CD4-positive, alpha-beta T cell (primary cell): ENCODE results near the gene ARMCX5. TPM values are rescaled to one million over a fixed set of nuclear protein-coding genes. Genes with fewer than 3 reads are reported as not detected.
A peak's percentile ranks its signal among the peaks of the same experiment; 100 is the strongest.

Experiments used
- ATAC-seq: fragments of 200-7000 bp; cut with Tn5 transposase; one replicate; pipeline ENCODE4 v1.10.0; 2022; ENCODE audit warnings: mild to moderate bottlenecking; ENCODE audit not compliant: poor library complexity
- CTCF ChIA-PET: fragments of 350-600 bp; sonication (Branson Sonifier 250); formaldehyde crosslinking; loops from one replicate; lab custom pipeline; 2021; ENCODE audit warnings: antibody characterized with exemption, inconsistent platforms; lab: Charles Lee
- POLR2A ChIA-PET: fragments of 350-600 bp; sonication (Branson Sonifier 250); formaldehyde crosslinking; loops from one replicate; lab custom pipeline; 2021; ENCODE audit warnings: antibody characterized with exemption, inconsistent platforms; lab: Charles Lee
- DNase-seq, 14 experiments: peaks; one replicate each; pipeline ENCODE4 v3.0.0-alpha.2; 2013 to 2020; ENCODE audit warnings: mixed read lengths in 2 of 14
- H3K27ac ChIP-seq, 2 donors: one replicate each; pipeline versions ENCODE4 v1.5.1 to v1.7.0; 2013; ENCODE audit warnings: low read length in 2 of 2, low read depth in 1 of 2, mild to moderate bottlenecking in 1 of 2
- H3K27me3 ChIP-seq, 2 experiments: 1 replicate in 1 of 2; 2 replicates in 1 of 2; pipeline versions ENCODE4 v1.6.1 to v1.7.0; 2013; ENCODE audit warnings: low read length in 2 of 2, control low read depth in 1 of 2, mild to moderate bottlenecking in 1 of 2, moderate library complexity in 1 of 2; ENCODE audit not compliant: insufficient read depth in 2 of 2, control insufficient read depth in 1 of 2
- H3K36me3 ChIP-seq: one replicate; pipeline ENCODE4 v1.6.1; 2013; ENCODE audit warnings: low read length, control low read depth; ENCODE audit not compliant: insufficient read depth
- H3K4me1 ChIP-seq: one replicate; pipeline ENCODE4 v1.6.1; 2013; ENCODE audit warnings: low read length, control low read depth; ENCODE audit not compliant: insufficient read depth
- H3K4me3 ChIP-seq: one replicate; pipeline ENCODE4 v1.5.1; 2013; ENCODE audit warnings: mild to moderate bottlenecking, low read length, moderate library complexity
- H3K9me3 ChIP-seq, 2 experiments: 1 replicate in 1 of 2; 2 replicates in 1 of 2; pipeline versions ENCODE4 v1.6.1 to v1.7.0; 2013; ENCODE audit warnings: low read length in 2 of 2, mild to moderate bottlenecking in 2 of 2, control low read depth in 1 of 2, moderate library complexity in 1 of 2; ENCODE audit not compliant: control insufficient read depth in 1 of 2, insufficient read depth in 1 of 2
- H3K27ac Mint-ChIP-seq: one replicate; pipeline ENCODE4 v1.8.0; 2020; ENCODE audit warnings: mixed read lengths
- H3K27me3 Mint-ChIP-seq: one replicate; pipeline ENCODE4 v1.8.0; 2021; ENCODE audit warnings: mixed read lengths
- H3K36me3 Mint-ChIP-seq: one replicate; pipeline ENCODE4 v1.8.0; 2021; ENCODE audit warnings: low read depth, mixed read lengths
- H3K4me1 Mint-ChIP-seq: one replicate; pipeline ENCODE4 v1.8.0; 2021; ENCODE audit warnings: low read depth, mixed read lengths
- H3K4me3 Mint-ChIP-seq: one replicate; pipeline ENCODE4 v1.8.0; 2020; ENCODE audit warnings: mild to moderate bottlenecking, mixed read lengths
- H3K9me3 Mint-ChIP-seq: one replicate; pipeline ENCODE4 v1.8.0; 2020; ENCODE audit warnings: mixed read lengths
- CTCF ChIP-seq: fragments of 200-600 bp; IDR thresholded peaks from one replicate; pipeline ENCODE4 v1.8.0; 2022; ENCODE audit warnings: antibody characterized with exemption, mild to moderate bottlenecking
- intact Hi-C, 2 experiments: fragments of 100-400 bp; cut with DNase I in 1 of 2; cut with micrococcal nuclease in 1 of 2; formaldehyde crosslinking; loops; one replicate each; pipeline versions ENCODE4 v1.15.1 to v1.9.0; 2023 to 2025; cut with DNase I, micrococcal nuclease
- polyA plus RNA-seq, 2 donors: library from polyadenylated mRNA; unstranded; fragments of 120-200 nt; gene quantifications; one replicate each; pipeline ENCODE4 v1.2.1, GENCODE V29; 2013
- total RNA-seq, 174 experiments: library from RNA in 2 of 174; stranded (reverse) in 2 of 174; gene quantifications; one replicate each; pipeline ENCODE4 v1.2.3 and lab custom pipeline; 2021 to 2026

Gene ARMCX5
- total RNA-seq (10 to 100 TPM; 14.0 to 15.9 TPM), total RNA-seq (lab: John Stamatoyannopoulos, UW) (10.1 to 27.9 (median 15.9) reads per million in 172 experiments)
- polyA plus RNA-seq (2013, experiment 1 of 2): 10.9 TPM
- polyA plus RNA-seq (2013, experiment 2 of 2): 10.6 TPM

- no peaks in the 10 kb centered on the region for H3K27me3 Mint-ChIP-seq
- CTCF ChIA-PET: interaction anchor here (0.7 kb wide), 2 partner anchors 10 to 53 kb away, joined by 3 read pairs; no protein-coding TSS in a partner anchor
- DNase-seq (peak; percentile 46 to 88 (median 58)), ATAC-seq (peak; percentile 85)
- Histone ChIP-seq H3K4me1 (peaks cover 11% of the 10 kb centered on the region), H3K9me3 (no peaks in the 10 kb centered on the region), H3K36me3 (peaks cover 2% of the 10 kb centered on the region), H3K27ac (peak within 1 kb of the TSS; percentile 55 to 70), H3K4me3 (peak within 1 kb of the TSS; percentile 71), H3K27me3 (no peaks in the 10 kb centered on the region)
- peaks cover 38% of the 10 kb centered on the region for H3K36me3 Mint-ChIP-seq
- no peak for TF ChIP-seq CTCF
- peak within 1 kb of the TSS; percentile 100 for H3K27ac Mint-ChIP-seq
- H3K9me3 Mint-ChIP-seq: no peaks in the 10 kb centered on the region
- POLR2A ChIA-PET: interaction anchor here (0.7 to 2.0 kb wide), 14 partner anchors 8 to 668 kb away, joined by 3 to 26 read pairs (median 5); partner anchors contain the start of genes BEX5, GPRASP1, GPRASP2 and GPRASP3
- intact Hi-C loops: loop anchor here (1.0 to 2.0 kb wide), 2 partner anchors 51 to 53 kb away; partner anchors contain the start of gene GPRASP1 (in 1 of the 2)
- peaks cover 52% of the 10 kb centered on the region for H3K4me1 Mint-ChIP-seq
- H3K4me3 Mint-ChIP-seq: peak within 1 kb of the TSS; percentile 99
Measured at GRCh38 chrX:102599084-102599950, at the start of gene ARMCX5. Gene ARMCX5, plus strand, starts transcription at chrX:102599515. Its CDS starts 2,627 bp downstream, at chrX:102602142.

GRCh38 chrX:102558607-102559006, 40.7 kb upstream of the ARMCX5 start:
- Histone ChIP-seq H3K4me3 (no peak overlapping the region), H3K9me3 (no peaks in the 10 kb centered on the region), H3K36me3 (no peaks in the 10 kb centered on the region), H3K27ac (no peak overlapping the region), H3K27me3 (no peaks in the 10 kb centered on the region), H3K4me1 (no peaks in the 10 kb centered on the region)
- H3K4me1 Mint-ChIP-seq: no peaks in the 10 kb centered on the region
- ChIA-PET CTCF (no interaction called here), POLR2A (no interaction called here)
- H3K4me3 Mint-ChIP-seq: no peak overlapping the region
- DNase-seq (no peak), ATAC-seq (no peak)
- no peaks in the 10 kb centered on the region for H3K9me3 Mint-ChIP-seq
- H3K27me3 Mint-ChIP-seq: no peaks in the 10 kb centered on the region
- no peak overlapping the region for H3K27ac Mint-ChIP-seq
- no peaks in the 10 kb centered on the region for H3K36me3 Mint-ChIP-seq
- TF ChIP-seq CTCF: no peak
- intact Hi-C loops: no loop called here

DNA sequence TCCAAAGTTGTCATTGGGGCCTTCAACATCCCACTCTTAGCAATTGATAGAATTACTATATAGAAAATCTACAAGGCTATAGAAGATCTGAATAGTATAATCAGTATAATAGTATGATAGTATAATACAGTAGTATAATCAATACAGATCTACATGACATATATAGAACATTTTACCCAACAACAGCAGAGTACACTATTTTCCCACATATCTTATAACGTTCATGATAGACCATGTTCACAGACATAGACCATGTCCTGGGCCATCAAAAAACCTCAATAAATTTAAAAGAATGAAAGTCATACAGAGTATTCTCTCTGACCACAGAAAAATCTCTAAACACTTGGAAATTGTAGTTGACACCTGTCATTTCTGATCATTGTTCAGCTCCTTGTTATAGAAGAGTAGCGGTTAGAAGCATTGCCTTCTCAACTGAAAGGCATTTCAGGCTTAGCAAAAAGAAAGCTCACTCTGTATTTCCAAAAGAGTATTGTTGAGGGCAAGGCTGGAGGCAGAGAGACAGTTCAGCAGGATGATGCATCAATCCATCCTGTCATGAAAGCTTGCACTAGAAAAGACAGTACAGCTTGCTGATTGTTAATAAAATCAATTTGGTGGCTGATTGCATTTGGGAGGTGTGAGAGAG, 38.8 kb upstream of the ARMCX5 start:
- H3K27ac Mint-ChIP-seq: no peak overlapping the region
- Histone ChIP-seq H3K36me3 (no peaks in the 10 kb centered on the region), H3K4me1 (no peaks in the 10 kb centered on the region), H3K27ac (no peak overlapping the region), H3K27me3 (no peaks in the 10 kb centered on the region), H3K9me3 (no peaks in the 10 kb centered on the region), H3K4me3 (no peak overlapping the region)
- no peaks in the 10 kb centered on the region for H3K27me3 Mint-ChIP-seq
- ChIA-PET CTCF (no interaction called here), POLR2A (interaction anchor here (0.8 kb wide), 1 partner anchor 39 kb away, joined by 5 read pairs; the partner anchor contains the start of gene ARMCX5)
- no peak for TF ChIP-seq CTCF
- intact Hi-C loops: no loop called here
- no peak overlapping the region for H3K4me3 Mint-ChIP-seq
- ATAC-seq (no peak), DNase-seq (no peak)
- no peaks in the 10 kb centered on the region for H3K36me3 Mint-ChIP-seq
- H3K9me3 Mint-ChIP-seq: no peaks in the 10 kb centered on the region
- no peaks in the 10 kb centered on the region for H3K4me1 Mint-ChIP-seq
